Neural progenitor cell (in vitro differentiated cells): ENCODE measurements around the gene PLEKHG5. TPM values are rescaled to one million over a fixed set of nuclear protein-coding genes. Genes with fewer than 3 reads are reported as not detected.

ENCODE experiments used
- DNase-seq: peaks from one replicate; pipeline ENCODE4 v3.0.0-alpha.2; 2016; ENCODE audit warnings: low spot score
- H2AFZ ChIP-seq: fragments of 200-600 bp; sonication (generic); replicated peaks from 2 replicates; pipeline ENCODE4 v1.6.1; 2016; ENCODE audit warnings: antibody characterized with exemption
- H3F3A ChIP-seq: fragments of 200-600 bp; sonication (generic); 2 replicates; pipeline ENCODE4 v1.6.1; 2016; ENCODE audit warnings: antibody characterized with exemption, low read depth
- H3K27ac ChIP-seq: fragments of 200-600 bp; sonication (generic); 2 replicates; pipeline ENCODE4 v1.5.1; 2016; ENCODE audit warnings: mild to moderate bottlenecking
- H3K27me3 ChIP-seq: fragments of 200-600 bp; sonication (generic); 2 replicates; pipeline ENCODE4 v1.6.1; 2016; ENCODE audit warnings: mild to moderate bottlenecking, moderate library complexity
- H3K36me3 ChIP-seq: fragments of 200-600 bp; sonication (generic); 2 replicates; pipeline ENCODE4 v1.5.1; 2016
- H3K4me1 ChIP-seq: fragments of 200-600 bp; sonication (generic); 2 replicates; pipeline ENCODE4 v1.6.1; 2016; ENCODE audit warnings: mixed run types
- H3K4me2 ChIP-seq: fragments of 200-600 bp; sonication (generic); 2 replicates; pipeline ENCODE4 v1.6.1; 2016
- H3K4me3 ChIP-seq: fragments of 200-600 bp; sonication (generic); 2 replicates; pipeline ENCODE4 v1.5.1; 2016
- H3K79me2 ChIP-seq: fragments of 200-600 bp; sonication (generic); 2 replicates; pipeline ENCODE4 v1.6.1; 2016; ENCODE audit warnings: low read depth
- H3K9ac ChIP-seq: fragments of 200-600 bp; sonication (generic); 2 replicates; pipeline ENCODE4 v1.6.1; 2016
- H3K9me3 ChIP-seq: fragments of 200-600 bp; sonication (generic); 2 replicates; pipeline ENCODE4 v1.5.1; 2016; ENCODE audit warnings: low read depth
- H4K20me1 ChIP-seq: fragments of 200-600 bp; sonication (generic); 2 replicates; pipeline ENCODE4 v1.6.1; 2016; ENCODE audit warnings: low read depth
- H3K27ac Mint-ChIP-seq: 3 replicates; pipeline ENCODE4 v1.8.0; 2021; ENCODE audit warnings: mixed read lengths
- H3K27me3 Mint-ChIP-seq: 2 replicates; pipeline ENCODE4 v1.8.0; 2022; ENCODE audit warnings: low read depth, mild to moderate bottlenecking, inconsistent platforms, moderate library complexity, mixed read lengths; ENCODE audit not compliant: insufficient read depth
- H3K36me3 Mint-ChIP-seq: 3 replicates; pipeline ENCODE4 v1.8.0; 2021; ENCODE audit warnings: mixed read lengths
- H3K4me1 Mint-ChIP-seq: 3 replicates; pipeline ENCODE4 v1.8.0; 2021; ENCODE audit warnings: mixed read lengths
- H3K4me3 Mint-ChIP-seq: 3 replicates; pipeline ENCODE4 v1.8.0; 2021; ENCODE audit warnings: mild to moderate bottlenecking, moderate library complexity, mixed read lengths
- H3K9me3 Mint-ChIP-seq: 3 replicates; pipeline ENCODE4 v1.8.0; 2020; ENCODE audit warnings: mixed read lengths
- EZH2 ChIP-seq: fragments of 200-600 bp; sonication (generic); IDR thresholded peaks from 2 replicates; pipeline ENCODE4 v1.6.1; 2017; ENCODE audit warnings: antibody characterized with exemption, mild to moderate bottlenecking, moderate library complexity
- EZH2phosphoT487 ChIP-seq: fragments of 200-600 bp; sonication (generic); IDR thresholded peaks from 2 replicates; pipeline ENCODE4 v1.6.1; 2017; ENCODE audit warnings: antibody characterized with exemption
- total RNA-seq: library from RNA; depleted of rRNA; stranded (reverse); fragments of >200 nt; gene quantifications from 2 replicates; pipeline ENCODE4 v1.2.3, GENCODE V29; 2015; ENCODE audit warnings: low replicate concordance
- TF ChIP-seq, protein P1 (sequence below): fragments of 200-600 bp; sonication (generic); IDR thresholded peaks from 2 replicates; pipeline ENCODE4 v1.5.1; 2017; ENCODE audit warnings: antibody characterized with exemption, mild to moderate bottlenecking

The PLEKHG5 gene
- total RNA-seq, 1 donor from 2014 or later, result 7.4 TPM

DNA sequence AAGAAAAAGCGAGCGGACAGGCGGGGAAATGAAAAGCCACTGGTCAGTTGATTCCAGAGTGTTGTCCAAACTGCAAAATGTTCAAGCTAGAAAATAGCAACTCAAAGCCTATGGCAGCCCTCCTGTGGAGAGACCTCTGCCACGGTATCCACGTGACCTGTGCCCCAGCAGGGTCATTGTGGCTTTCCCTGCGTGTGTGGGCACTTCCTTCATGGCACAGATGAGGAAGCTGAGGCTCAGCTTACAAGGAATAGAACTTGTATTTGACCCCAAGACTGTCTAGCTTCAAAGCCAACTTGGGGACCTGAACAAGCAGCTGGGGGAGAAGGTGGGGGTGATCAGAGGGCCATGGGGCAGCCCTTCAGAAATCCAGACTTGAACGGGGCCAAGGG, 15.6 kb upstream of the PLEKHG5 start:
- Histone ChIP-seq H3K79me2 (no peaks in the 10 kb centered on the region), H3K27me3 (no peaks in the 10 kb centered on the region), H3K27ac (no peak overlapping the region), H3K9me3 (no peaks in the 10 kb centered on the region), H3K4me3 (no peak overlapping the region), H3F3A (no peaks in the 10 kb centered on the region), H3K36me3 (no peaks in the 10 kb centered on the region), H2AFZ (no peak overlapping the region), H3K4me2 (no peak overlapping the region), H4K20me1 (no peaks in the 10 kb centered on the region), H3K9ac (no peak overlapping the region), H3K4me1 (peaks cover 5% of the 10 kb centered on the region)
- H3K27me3 Mint-ChIP-seq, result peaks cover 3% of the 10 kb centered on the region
- no peaks in the 10 kb centered on the region for H3K36me3 Mint-ChIP-seq
- no peak overlapping the region for H3K4me3 Mint-ChIP-seq
- H3K9me3 Mint-ChIP-seq, result no peaks in the 10 kb centered on the region
- DNase-seq, result no peak
- H3K27ac Mint-ChIP-seq, result peak overlapping the region; percentile 93
- H3K4me1 Mint-ChIP-seq, result peaks cover 21% of the 10 kb centered on the region
- TF ChIP-seq, protein P1, sequence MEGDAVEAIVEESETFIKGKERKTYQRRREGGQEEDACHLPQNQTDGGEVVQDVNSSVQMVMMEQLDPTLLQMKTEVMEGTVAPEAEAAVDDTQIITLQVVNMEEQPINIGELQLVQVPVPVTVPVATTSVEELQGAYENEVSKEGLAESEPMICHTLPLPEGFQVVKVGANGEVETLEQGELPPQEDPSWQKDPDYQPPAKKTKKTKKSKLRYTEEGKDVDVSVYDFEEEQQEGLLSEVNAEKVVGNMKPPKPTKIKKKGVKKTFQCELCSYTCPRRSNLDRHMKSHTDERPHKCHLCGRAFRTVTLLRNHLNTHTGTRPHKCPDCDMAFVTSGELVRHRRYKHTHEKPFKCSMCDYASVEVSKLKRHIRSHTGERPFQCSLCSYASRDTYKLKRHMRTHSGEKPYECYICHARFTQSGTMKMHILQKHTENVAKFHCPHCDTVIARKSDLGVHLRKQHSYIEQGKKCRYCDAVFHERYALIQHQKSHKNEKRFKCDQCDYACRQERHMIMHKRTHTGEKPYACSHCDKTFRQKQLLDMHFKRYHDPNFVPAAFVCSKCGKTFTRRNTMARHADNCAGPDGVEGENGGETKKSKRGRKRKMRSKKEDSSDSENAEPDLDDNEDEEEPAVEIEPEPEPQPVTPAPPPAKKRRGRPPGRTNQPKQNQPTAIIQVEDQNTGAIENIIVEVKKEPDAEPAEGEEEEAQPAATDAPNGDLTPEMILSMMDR, result no peak
- TF ChIP-seq EZH2 (no peak), EZH2phosphoT487 (no peak)

DNA sequence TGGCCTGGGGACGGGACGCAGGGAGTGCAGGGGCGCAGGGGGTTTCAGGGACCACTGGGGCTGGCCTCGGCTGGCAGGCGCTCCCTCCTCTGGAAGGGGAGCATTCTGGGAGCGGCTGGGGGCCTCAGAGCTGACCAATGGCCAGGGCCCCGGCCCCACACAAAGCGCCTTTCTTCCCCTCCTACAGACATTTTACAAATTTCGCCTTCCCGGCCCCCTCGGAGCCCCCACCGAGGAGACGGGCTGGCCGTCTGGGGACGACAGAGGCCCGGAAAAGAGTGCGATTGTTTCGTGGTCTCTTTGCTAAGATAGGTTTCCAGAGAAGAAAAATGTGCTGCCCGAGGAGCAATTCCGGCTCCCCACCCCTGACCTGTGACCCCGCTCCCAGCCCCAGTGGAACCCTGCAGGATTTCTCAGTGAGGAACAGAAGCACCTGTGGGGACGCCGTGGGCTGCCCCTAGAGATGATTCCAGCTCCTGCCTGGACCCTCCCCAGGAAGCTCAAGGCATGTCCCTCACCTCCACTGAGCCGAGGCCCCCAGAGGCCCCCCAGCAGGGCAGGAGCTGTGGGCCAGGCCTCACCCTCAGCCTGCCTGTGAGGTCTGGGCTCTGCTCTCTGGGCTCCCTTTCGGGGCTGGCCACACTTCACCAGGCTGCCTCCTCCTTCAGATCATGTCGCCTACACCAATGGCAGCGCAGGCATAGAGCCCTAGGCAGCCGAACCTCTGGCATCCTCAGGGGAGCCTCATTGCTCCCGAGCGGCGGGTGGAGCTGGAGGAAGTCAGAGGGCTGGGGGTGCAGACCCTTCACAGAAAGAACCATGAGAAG, 15.0 kb upstream of the PLEKHG5 start:
- DNase-seq, result no peak
- H3K27ac Mint-ChIP-seq, result peak overlapping the region; percentile 93
- TF ChIP-seq EZH2 (no peak), EZH2phosphoT487 (no peak)
- TF ChIP-seq, protein P1, result no peak
- Histone ChIP-seq H3F3A (no peaks in the 10 kb centered on the region), H3K36me3 (no peaks in the 10 kb centered on the region), H3K4me1 (peaks cover 5% of the 10 kb centered on the region), H3K4me2 (no peak overlapping the region), H3K4me3 (no peak overlapping the region), H2AFZ (no peak overlapping the region), H4K20me1 (no peaks in the 10 kb centered on the region), H3K9me3 (no peaks in the 10 kb centered on the region), H3K79me2 (no peaks in the 10 kb centered on the region), H3K27ac (no peak overlapping the region), H3K27me3 (no peaks in the 10 kb centered on the region), H3K9ac (no peak overlapping the region)
- H3K4me3 Mint-ChIP-seq, result no peak overlapping the region
- no peaks in the 10 kb centered on the region for H3K9me3 Mint-ChIP-seq
- no peaks in the 10 kb centered on the region for H3K36me3 Mint-ChIP-seq
- peaks cover 5% of the 10 kb centered on the region for H3K27me3 Mint-ChIP-seq
- peaks cover 18% of the 10 kb centered on the region for H3K4me1 Mint-ChIP-seq

- Histone ChIP-seq H3K4me2 (no peak overlapping the region), H3K27ac (no peak overlapping the region), H3K4me1 (peaks cover 5% of the 10 kb centered on the region), H3K27me3 (no peaks in the 10 kb centered on the region), H3F3A (no peaks in the 10 kb centered on the region), H3K9ac (no peak overlapping the region), H3K79me2 (no peaks in the 10 kb centered on the region), H3K4me3 (no peak overlapping the region), H2AFZ (no peak overlapping the region), H3K9me3 (no peaks in the 10 kb centered on the region), H4K20me1 (no peaks in the 10 kb centered on the region), H3K36me3 (no peaks in the 10 kb centered on the region)
- H3K27me3 Mint-ChIP-seq, result peaks cover 7% of the 10 kb centered on the region
- no peak for DNase-seq
- TF ChIP-seq EZH2phosphoT487 (no peak), EZH2 (no peak)
- TF ChIP-seq, protein P1, result no peak
- peaks cover 22% of the 10 kb centered on the region for H3K4me1 Mint-ChIP-seq
- H3K27ac Mint-ChIP-seq, result peak overlapping the region; percentile 90
- H3K36me3 Mint-ChIP-seq, result no peaks in the 10 kb centered on the region
- no peaks in the 10 kb centered on the region for H3K9me3 Mint-ChIP-seq
- no peak overlapping the region for H3K4me3 Mint-ChIP-seq
These were observed 14.1 kb upstream of the PLEKHG5 start for GRCh38 chr1:6505367-6506209.
